IPS DF 6.9 (cell line): ENCODE results near the gene MARVELD3.
"Not testable (repeated sequence)": the region's sequence is repeated elsewhere in the genome, so short reads cannot be mapped to it uniquely, and the experiment has no call there.

Experiments
- DNase-seq: peaks from one replicate; pipeline ENCODE4 v3.0.0-alpha.2; 2013; ENCODE audit warnings: low read depth, low spot score
- H3K27ac ChIP-seq: one replicate; pipeline ENCODE4 v1.5.1; 2013; ENCODE audit warnings: low read length, control low read depth
- H3K27me3 ChIP-seq: 2 replicates; pipeline ENCODE4 v1.6.1; 2013; ENCODE audit warnings: mild to moderate bottlenecking, low read length; ENCODE audit not compliant: control insufficient read depth, insufficient read depth
- H3K36me3 ChIP-seq: 2 replicates; pipeline ENCODE4 v1.6.1; 2013; ENCODE audit warnings: low read length; ENCODE audit not compliant: control insufficient read depth, insufficient read depth
- H3K4me1 ChIP-seq: 2 replicates; pipeline ENCODE4 v1.6.1; 2013; ENCODE audit warnings: low read length; ENCODE audit not compliant: control insufficient read depth, insufficient read depth
- H3K4me3 ChIP-seq: 2 replicates; pipeline ENCODE4 v1.5.1; 2013; ENCODE audit warnings: mild to moderate bottlenecking, low read length
- H3K9me3 ChIP-seq: 2 replicates; pipeline ENCODE4 v1.6.1; 2013; ENCODE audit warnings: low read length, inconsistent platforms; ENCODE audit not compliant: control insufficient read depth, insufficient read depth
- WGBS: extraction: QIAGEN DNeasy Blood & Tissue Kit; methylation state at CpG from one replicate; pipeline ENCODE4 v1.1.7; 2013; ENCODE audit warnings: mixed read lengths, missing lambda C conversion rate; ENCODE audit not compliant: insufficient read length, insufficient coverage; 5-methylcytosine and 5-hydroxymethylcytosine counted together

MARVELD3 gene

GRCh38 chr16:71594000-71594646 is 31.9 kb upstream of the MARVELD3 start:
- WGBS: no CpG with 5 or more reads among the region's 5 CpGs
- Histone ChIP-seq H3K27ac (no peak overlapping the region), H3K4me3 (no peak overlapping the region)

GRCh38 chr16:71595340-71595826 is 30.6 kb upstream of the MARVELD3 start:
- H3K36me3 ChIP-seq, H3K4me3 ChIP-seq, H3K27me3 ChIP-seq, DNase-seq, H3K27ac ChIP-seq, H3K4me1 ChIP-seq, H3K9me3 ChIP-seq: not testable (repeated sequence)
- no CpG with 5 or more reads among the region's 7 CpGs for WGBS

More at GRCh38 chr16:71594000-71594646, 31.9 kb upstream of the MARVELD3 start:
- no peak for DNase-seq
- H3K27me3 ChIP-seq: no peaks in the 10 kb centered on the region
- H3K9me3 ChIP-seq: no peaks in the 10 kb centered on the region
- H3K36me3 ChIP-seq: no peaks in the 10 kb centered on the region; the same call in 1 of the 2 replicates
- H3K4me1 ChIP-seq: no peaks in the 10 kb centered on the region

- H3K27ac ChIP-seq: not testable (repeated sequence)
These were observed 27.6 kb upstream of the MARVELD3 start for GRCh38 chr16:71598426-71598825.

GRCh38 chr16:71600822-71601221 is 25.2 kb upstream of the MARVELD3 start:
- Histone ChIP-seq H3K4me1 (no peaks in the 10 kb centered on the region), H3K27me3 (no peaks in the 10 kb centered on the region), H3K27ac (no peak overlapping the region), H3K4me3 (no peak overlapping the region), H3K36me3 (no peaks in the 10 kb centered on the region), H3K9me3 (no peaks in the 10 kb centered on the region)
- no peak for DNase-seq
- WGBS: no CpG with 5 or more reads among the region's 8 CpGs

More at GRCh38 chr16:71598426-71598825, 27.6 kb upstream of the MARVELD3 start:
- H3K4me1 ChIP-seq, H3K27me3 ChIP-seq, DNase-seq, H3K4me3 ChIP-seq, H3K9me3 ChIP-seq, H3K36me3 ChIP-seq: not testable (repeated sequence)
- no CpG with 5 or more reads among the region's 2 CpGs for WGBS

GRCh38 chr16:71609066-71609465 is 16.9 kb upstream of the MARVELD3 start:
- no peaks in the 10 kb centered on the region for H3K36me3 ChIP-seq
- H3K27ac ChIP-seq: no peak overlapping the region
- no peaks in the 10 kb centered on the region for H3K9me3 ChIP-seq
- H3K4me3 ChIP-seq: no peak overlapping the region
- no peak for DNase-seq
- no peaks in the 10 kb centered on the region; the same call in 1 of the 2 replicates for H3K4me1 ChIP-seq
- no CpG with 5 or more reads among the region's 2 CpGs for WGBS
- no peaks in the 10 kb centered on the region for H3K27me3 ChIP-seq

- no peaks in the 10 kb centered on the region for H3K27me3 ChIP-seq
- DNase-seq: no peak
- no peak overlapping the region for H3K27ac ChIP-seq
- WGBS: no CpG with 5 or more reads among the region's 4 CpGs
- no peaks in the 10 kb centered on the region; the same call in 1 of the 2 replicates for H3K4me1 ChIP-seq
- no peaks in the 10 kb centered on the region for H3K9me3 ChIP-seq
- no peaks in the 10 kb centered on the region for H3K36me3 ChIP-seq
- no peak overlapping the region for H3K4me3 ChIP-seq
These were observed 15.5 kb upstream of the MARVELD3 start for GRCh38 chr16:71610447-71610846.

GRCh38 chr16:71610936-71611871 is 14.8 kb upstream of the MARVELD3 start:
- no peaks in the 10 kb centered on the region for H3K36me3 ChIP-seq
- no peak overlapping the region for H3K27ac ChIP-seq
- H3K9me3 ChIP-seq: no peaks in the 10 kb centered on the region
- WGBS: no CpG with 5 or more reads among the region's 19 CpGs
- DNase-seq: peak; percentile 70
- H3K4me3 ChIP-seq: no peak overlapping the region
- no peaks in the 10 kb centered on the region for H3K27me3 ChIP-seq
- no peaks in the 10 kb centered on the region; the same call in 1 of the 2 replicates for H3K4me1 ChIP-seq

- H3K4me1 ChIP-seq, H3K27me3 ChIP-seq, H3K4me3 ChIP-seq, H3K36me3 ChIP-seq, H3K9me3 ChIP-seq, H3K27ac ChIP-seq, DNase-seq: not testable (repeated sequence)
- WGBS: no CpG with 5 or more reads among the region's 8 CpGs
These were observed 11.0 kb upstream of the MARVELD3 start for GRCh38 chr16:71614956-71615355.

GRCh38 chr16:71618429-71618828 is 7.6 kb upstream of the MARVELD3 start:
- DNase-seq: no peak
- no peak overlapping the region for H3K4me3 ChIP-seq
- H3K4me1 ChIP-seq: no peaks in the 10 kb centered on the region
- WGBS: no CpG with 5 or more reads among the region's 4 CpGs
- no peaks in the 10 kb centered on the region for H3K9me3 ChIP-seq
- no peak overlapping the region for H3K27ac ChIP-seq
- no peaks in the 10 kb centered on the region for H3K27me3 ChIP-seq
- H3K36me3 ChIP-seq: no peaks in the 10 kb centered on the region

GRCh38 chr16:71622088-71622487 is 3.9 kb upstream of the MARVELD3 start:
- DNase-seq: no peak
- Histone ChIP-seq H3K27ac (no peak overlapping the region), H3K4me1 (peaks cover 3% of the 10 kb centered on the region; the same call in 1 of the 2 replicates), H3K9me3 (no peaks in the 10 kb centered on the region), H3K36me3 (no peaks in the 10 kb centered on the region), H3K27me3 (no peaks in the 10 kb centered on the region), H3K4me3 (no peak overlapping the region)
